HL-60 (cell line): ENCODE results near the gene NPAS1.
A peak's percentile ranks its signal among the peaks of the same experiment; 100 is the strongest.

Experiments used
- DNase-seq, 2 experiments: peaks; one replicate each; pipeline ENCODE4 v3.0.0-alpha.2; 2010 to 2020; ENCODE audit warnings: low read depth in 1 of 2, low spot score in 1 of 2
- H3K27ac ChIP-seq: fragments of 250-450 bp; sonication (Bioruptor Pico); replicated peaks from 2 replicates; pipeline ENCODE4 v1.5.1; 2020; ENCODE audit warnings: mild to moderate bottlenecking, moderate library complexity
- H3K27me3 ChIP-seq: fragments of 250-450 bp; sonication (Bioruptor Pico); 2 replicates; pipeline ENCODE4 v1.5.1; 2021; ENCODE audit warnings: mild to moderate bottlenecking, moderate library complexity; ENCODE audit not compliant: insufficient read depth, poor library complexity, severe bottlenecking
- H3K4me3 ChIP-seq: replicated peaks from 2 replicates; pipeline ENCODE4 v1.5.1; 2011; ENCODE audit warnings: mild to moderate bottlenecking, control low read depth, low read length; ENCODE audit not compliant: insufficient read depth
- GABPA ChIP-seq: IDR thresholded peaks from 2 replicates; pipeline ENCODE4 v1.6.1; 2012; ENCODE audit warnings: low read depth
- POLR2AphosphoS5 ChIP-seq: IDR thresholded peaks from 2 replicates; pipeline ENCODE4 v1.6.1; 2012; ENCODE audit warnings: low read depth
- REST ChIP-seq: IDR thresholded peaks from 2 replicates; pipeline ENCODE4 v1.6.1; 2012; ENCODE audit warnings: low read depth; ENCODE audit not compliant: insufficient replicate concordance
- SPI1 ChIP-seq: IDR thresholded peaks from 2 replicates; pipeline ENCODE4 v1.6.1; 2012; ENCODE audit warnings: low read depth, mild to moderate bottlenecking, borderline replicate concordance
- TF ChIP-seq, protein P1 (sequence below): IDR thresholded peaks from one replicate; pipeline ENCODE4 v1.5.1; 2011; ENCODE audit warnings: low read length, control low read depth, inconsistent platforms; ENCODE audit not compliant: insufficient read depth

Gene NPAS1

GRCh38 chr19:46984077-46985010, 35.3 kb upstream of the NPAS1 start:
- TF ChIP-seq POLR2AphosphoS5, result no peak
- TF ChIP-seq, protein P1, sequence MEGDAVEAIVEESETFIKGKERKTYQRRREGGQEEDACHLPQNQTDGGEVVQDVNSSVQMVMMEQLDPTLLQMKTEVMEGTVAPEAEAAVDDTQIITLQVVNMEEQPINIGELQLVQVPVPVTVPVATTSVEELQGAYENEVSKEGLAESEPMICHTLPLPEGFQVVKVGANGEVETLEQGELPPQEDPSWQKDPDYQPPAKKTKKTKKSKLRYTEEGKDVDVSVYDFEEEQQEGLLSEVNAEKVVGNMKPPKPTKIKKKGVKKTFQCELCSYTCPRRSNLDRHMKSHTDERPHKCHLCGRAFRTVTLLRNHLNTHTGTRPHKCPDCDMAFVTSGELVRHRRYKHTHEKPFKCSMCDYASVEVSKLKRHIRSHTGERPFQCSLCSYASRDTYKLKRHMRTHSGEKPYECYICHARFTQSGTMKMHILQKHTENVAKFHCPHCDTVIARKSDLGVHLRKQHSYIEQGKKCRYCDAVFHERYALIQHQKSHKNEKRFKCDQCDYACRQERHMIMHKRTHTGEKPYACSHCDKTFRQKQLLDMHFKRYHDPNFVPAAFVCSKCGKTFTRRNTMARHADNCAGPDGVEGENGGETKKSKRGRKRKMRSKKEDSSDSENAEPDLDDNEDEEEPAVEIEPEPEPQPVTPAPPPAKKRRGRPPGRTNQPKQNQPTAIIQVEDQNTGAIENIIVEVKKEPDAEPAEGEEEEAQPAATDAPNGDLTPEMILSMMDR, result no peak
- no peak for TF ChIP-seq REST
- no peak for TF ChIP-seq SPI1
- TF ChIP-seq GABPA, result no peak
- H3K27me3 ChIP-seq, result no peaks in the 10 kb centered on the region
- no peak overlapping the region for H3K27ac ChIP-seq
- DNase-seq, result peak in 1 of 2 experiments; percentile 68
- no peak overlapping the region for H3K4me3 ChIP-seq

DNA sequence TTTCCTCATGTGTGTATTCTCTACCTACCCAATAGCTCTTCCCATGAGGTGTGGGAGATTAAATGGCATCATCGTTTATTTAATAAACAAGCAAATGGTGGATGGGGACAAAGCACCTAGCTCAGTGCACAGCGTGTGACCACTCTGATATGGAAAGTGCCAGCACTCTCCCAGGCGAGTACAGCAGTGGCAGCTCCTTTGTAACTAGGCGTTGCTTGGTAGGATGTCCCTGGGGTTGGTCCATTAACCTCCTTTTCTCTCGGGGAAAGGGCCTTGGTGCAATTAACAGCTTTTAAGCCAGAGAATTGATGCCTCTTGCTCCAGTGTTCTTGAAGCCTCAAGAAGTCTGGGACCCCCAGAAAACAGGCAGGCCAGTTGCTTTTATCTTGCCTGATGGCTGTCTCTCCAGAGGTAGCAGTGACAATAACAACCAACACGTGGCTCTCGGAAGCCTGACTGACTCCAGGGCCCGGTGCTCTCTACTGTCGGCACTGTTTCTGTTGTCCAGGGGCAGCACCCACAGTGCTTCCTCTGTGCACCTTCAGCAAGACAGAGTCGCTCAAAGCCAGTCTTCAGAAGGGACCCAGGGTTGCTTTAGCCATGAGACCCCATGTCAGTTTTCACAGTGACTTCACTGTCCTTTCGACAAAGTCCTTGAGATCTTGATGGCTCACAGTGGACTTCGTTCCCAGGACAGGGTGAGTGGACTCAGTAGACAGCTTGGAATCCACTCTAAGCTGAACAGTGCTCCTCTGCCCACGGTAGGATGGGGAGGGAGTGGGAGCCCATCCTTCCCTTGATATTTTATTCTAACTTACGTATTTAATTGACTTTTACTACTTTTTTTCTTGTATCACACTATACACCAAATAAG, 33.9 kb upstream of the NPAS1 start:
- no peak overlapping the region for H3K4me3 ChIP-seq
- no peak overlapping the region for H3K27ac ChIP-seq
- TF ChIP-seq SPI1 (no peak), REST (no peak), POLR2AphosphoS5 (no peak), GABPA (no peak)
- TF ChIP-seq, protein P1, result no peak
- no peak for DNase-seq
- no peaks in the 10 kb centered on the region for H3K27me3 ChIP-seq

- Histone ChIP-seq H3K27ac (no peak overlapping the region), H3K4me3 (no peak overlapping the region), H3K27me3 (no peaks in the 10 kb centered on the region)
- TF ChIP-seq, protein P1, result no peak
- TF ChIP-seq POLR2AphosphoS5 (no peak), REST (no peak), SPI1 (no peak), GABPA (no peak)
- no peak for DNase-seq
Measured at GRCh38 chr19:46988614-46989230, 30.9 kb upstream of the NPAS1 start.
